ENCODE results near the gene PARVG.

PARVG gene

GRCh38 chr22:44246615-44247326 is 66.0 kb downstream of the PARVG start:
- peak in 1 of 2 experiments; percentile 8 for DNase-seq

DNA sequence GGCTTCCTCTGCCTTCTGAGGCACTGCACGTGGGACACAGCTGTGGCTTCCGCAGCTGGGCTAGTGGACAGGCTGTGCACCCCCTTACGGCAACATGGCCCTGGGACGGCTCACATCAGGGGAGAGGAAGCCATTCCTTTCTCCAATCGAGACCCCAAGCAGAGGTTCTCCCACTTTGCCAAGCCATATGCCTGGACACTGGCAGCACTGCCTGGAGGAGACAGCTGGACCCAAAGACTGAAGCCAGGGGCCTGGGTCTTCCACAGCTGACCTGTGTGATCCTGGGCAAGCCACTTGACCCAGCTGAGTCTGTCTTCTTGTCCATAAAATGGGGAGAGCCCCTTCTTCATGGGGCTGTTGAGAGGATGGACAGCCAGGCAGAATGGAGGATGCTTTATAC is 66.6 kb downstream of the PARVG start:
- DNase-seq, result no peak

GRCh38 chr22:44247923-44248892 is 67.5 kb downstream of the PARVG start:
- no peak for DNase-seq

- DNase-seq, result no peak
Measured at GRCh38 chr22:44248926-44249325, 68.2 kb downstream of the PARVG start.

DNA sequence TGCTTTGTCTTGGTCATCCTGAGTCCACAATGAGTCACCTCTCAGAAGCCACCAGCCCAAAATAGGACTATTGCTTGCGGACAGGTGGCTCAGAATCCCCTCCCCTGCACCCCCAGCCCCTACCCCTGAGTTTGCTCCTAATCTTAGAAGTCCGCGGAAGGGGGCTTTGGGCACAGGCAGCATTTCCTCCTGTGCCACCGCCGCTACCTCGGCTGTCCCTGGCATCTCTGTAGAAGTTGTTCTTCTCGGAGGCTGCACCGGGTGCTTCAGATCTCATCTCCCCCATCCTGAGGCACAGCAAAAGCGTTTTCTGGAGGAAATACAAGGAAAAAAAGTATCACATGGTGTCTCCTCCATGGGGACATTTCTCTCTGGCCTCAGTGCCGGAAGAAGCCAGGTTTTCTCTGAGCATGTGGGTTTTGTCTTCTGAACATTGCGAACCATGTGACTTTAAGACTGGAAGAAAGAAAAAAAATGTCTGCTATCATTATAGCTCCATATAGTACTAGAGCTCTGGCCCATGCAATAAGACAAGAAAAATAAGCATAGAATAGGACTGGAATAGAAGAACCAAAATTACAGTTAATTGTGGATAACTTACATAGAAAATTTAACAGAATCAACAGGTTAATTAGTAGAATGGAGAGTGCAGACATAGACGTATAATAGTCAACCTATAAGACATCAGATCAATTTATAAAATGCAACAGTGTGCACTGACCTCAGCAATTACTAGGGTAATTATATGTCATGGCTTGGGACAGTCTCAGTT is 68.8 kb downstream of the PARVG start:
- no peak for DNase-seq

GRCh38 chr22:44254811-44255210 is 74.1 kb downstream of the PARVG start:
- no peak for DNase-seq

DNA sequence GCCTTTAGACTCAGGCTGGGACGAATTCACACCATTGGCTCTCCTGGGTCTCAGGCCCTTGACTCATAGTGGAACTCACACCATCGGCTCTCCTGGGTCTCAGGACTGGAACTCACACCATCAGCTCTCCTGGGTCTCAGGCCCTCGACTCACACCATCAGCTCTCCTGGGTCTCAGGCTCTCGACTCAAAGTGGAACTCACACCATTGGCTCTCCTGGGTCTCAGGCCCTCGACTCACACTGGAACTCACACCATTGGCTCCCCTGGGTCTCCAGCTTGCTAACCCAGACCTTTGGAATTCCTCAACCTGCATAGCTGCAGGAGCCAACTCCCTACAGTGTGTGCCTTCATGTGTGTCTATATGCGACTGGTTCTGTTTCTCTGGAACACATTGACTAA is 75.4 kb downstream of the PARVG start:
- DNase-seq, result no peak

DNA sequence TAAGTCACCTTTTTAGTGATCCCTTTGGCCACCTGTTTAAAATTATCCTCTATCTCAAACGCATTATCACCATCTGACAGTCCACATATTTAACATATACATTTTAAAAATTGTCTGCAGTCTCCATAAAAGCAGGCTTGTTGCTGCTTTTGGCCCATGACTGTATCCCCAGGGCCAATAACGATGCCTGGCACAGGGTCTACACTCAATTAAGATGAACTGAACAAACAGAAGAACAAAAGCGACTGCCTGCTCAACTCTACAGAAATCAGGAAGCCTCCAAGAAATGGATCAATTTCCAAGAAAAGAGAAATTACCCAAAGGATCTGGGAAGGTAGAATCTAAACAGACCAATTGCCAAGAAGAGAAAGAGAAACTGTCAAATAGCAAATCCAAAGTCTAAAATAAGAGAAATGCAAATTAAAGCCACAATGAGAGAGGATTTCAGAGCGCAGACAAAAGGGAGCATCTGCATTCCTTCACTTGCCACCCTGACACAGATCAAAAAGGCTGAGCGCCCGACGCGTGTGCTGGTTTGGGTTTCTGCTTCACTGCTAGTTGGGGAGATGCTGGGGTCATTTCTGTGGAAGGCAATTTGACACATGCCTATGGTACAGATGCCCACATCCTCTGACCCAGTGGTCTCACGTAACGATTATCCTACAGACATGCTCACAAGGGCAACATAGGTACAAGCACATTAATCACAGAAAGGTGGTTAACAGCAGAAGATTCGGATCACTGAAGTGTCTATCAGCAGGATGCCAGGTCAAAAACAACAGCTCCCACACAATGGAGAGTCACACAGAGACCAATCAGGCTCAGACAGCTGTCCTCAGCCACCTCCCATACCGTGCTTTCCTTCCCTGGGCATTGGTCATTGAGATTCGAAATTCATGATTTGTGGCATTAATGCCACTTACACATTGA is 76.1 kb downstream of the PARVG start:
- no peak for DNase-seq

Data from NCI-H187 (cell line).